ENCODE results near the gene FITM2.
"Not testable (repeated sequence)": the region's sequence is repeated elsewhere in the genome, so short reads cannot be mapped to it uniquely, and the experiment has no call there.

The FITM2 gene

DNA sequence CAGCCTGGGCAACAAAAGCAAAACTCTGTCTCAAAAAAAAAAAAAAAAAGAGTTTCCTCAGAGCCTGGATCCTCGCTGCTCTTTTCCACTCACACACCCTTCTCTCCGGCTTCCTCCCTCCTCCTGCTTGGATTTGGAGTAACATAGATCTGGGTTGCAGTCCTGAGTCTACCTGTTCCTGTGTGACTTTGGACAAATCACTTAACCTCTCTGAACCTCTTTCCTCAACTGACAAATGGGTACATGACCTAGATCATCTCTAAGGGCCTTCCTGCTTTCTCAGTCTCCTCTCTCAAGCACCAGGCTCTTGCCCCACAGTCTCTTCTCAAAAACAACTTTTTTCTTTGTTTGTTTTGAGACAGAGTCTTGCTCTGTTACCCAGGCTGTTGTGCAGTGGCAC lies 20.2 kb upstream of the FITM2 start:
- no peak for DNase-seq (ENCODE audit: low spot score)

DNA sequence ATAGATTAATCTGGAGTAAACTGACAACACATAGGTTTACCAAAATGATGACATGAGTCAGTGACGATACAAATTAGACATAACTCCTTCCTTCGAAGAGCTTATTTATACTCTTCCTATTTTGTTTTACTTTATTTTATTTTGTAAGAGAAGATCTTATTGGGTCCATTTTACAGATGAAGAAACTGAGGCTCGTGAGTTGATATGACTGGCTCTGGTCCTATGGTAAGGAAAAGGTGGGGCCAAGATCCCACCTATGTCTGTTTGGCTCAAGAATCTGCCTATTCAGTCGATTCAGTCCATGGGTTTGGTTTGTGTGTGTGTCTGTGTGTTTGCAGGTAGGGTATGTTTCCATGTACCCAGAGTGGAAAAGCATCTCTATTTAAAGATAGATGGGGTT lies 17.4 kb upstream of the FITM2 start:
- DNase-seq (ENCODE audit: low spot score), result no peak

DNA sequence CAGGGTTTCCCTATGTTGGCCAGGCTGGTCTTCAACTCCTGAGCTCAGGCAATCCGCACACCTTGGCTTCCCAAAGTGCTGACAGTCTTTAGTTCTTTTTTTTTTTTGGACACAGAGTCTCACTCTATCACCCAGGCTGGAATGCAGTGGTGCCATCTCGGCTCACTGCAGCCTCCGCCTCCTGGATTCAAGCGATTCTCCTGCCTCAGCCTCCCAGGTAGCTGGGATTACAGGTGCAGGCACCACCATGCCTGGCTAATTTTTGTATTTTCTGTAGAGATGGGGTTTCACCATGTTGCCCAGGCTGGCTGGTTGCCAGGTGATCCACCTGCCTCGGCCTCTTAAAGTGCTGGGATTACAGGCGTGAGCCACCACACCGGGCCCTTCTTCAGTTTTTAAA lies 16.7 kb upstream of the FITM2 start:
- not testable (repeated sequence) for DNase-seq (ENCODE audit: low spot score)

DNA sequence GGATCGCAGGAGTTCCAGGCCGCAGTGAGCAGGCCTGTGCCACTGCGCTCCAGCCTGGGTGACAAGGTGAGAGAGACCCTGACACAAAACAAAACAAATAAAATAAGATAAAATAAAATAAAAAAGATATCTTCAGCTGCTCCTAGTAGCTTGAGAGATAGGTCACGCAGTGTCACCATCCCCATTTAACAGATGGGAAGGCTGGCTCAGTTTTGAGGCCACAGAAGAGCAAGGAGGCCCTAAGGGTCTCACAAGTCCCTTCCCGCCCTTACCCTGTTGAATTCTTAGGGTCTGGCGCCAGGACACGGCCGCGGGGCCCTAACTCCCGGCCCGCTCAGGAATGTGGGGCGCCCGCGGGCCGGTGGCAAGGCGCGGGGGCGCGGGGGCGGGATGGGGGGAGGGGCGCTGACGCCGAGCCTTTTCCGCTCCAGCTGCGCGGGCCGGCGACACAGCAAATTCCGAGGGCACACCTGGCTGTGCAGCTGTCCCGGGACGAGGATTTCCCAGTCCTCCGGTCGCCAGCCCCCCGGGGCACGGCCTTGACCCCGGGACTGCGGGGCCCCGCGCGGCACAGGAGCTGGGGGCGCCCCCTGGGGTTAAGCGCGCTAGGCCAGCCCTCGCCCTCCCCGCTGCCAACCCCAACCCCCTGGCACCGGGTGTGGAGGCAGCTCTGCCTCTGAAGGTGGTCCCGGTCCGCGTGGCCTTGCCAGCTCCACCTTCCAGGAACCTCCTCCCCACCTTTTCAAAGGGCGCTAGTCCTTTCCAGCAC lies 15.6 kb upstream of the FITM2 start:
- no peak for DNase-seq (ENCODE audit: low spot score)

DNA sequence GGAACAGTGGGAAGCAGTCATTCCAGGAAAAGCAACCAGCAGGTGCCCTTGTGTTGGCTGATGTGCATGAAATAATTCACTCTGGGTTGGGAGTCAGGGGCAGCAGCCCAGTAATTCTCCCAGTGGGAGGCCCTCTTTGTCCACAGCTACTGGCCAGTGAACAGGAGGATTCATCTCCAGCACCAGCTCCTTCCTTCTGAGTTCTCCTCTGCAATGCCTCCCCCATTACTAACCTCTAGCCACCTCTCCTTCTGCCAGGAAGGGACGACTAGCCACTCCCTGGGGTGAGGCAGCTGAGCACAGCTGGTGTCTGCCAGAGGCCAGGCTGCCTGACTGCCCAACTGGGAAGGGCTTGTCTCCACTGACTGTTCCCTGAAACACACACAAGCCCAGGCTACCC lies 13.3 kb upstream of the FITM2 start:
- DNase-seq (ENCODE audit: low spot score), result no peak

GRCh38 chr20:44319839-44320422 lies 8.9 kb upstream of the FITM2 start:
- DNase-seq (ENCODE audit: low spot score), result no peak

GRCh38 chr20:44314870-44315269 lies 3.9 kb upstream of the FITM2 start:
- DNase-seq (ENCODE audit: low spot score), result no peak

- DNase-seq (ENCODE audit: low spot score), result no peak
Measured at GRCh38 chr20:44309763-44310663, 989 bp downstream of the FITM2 start.

GRCh38 chr20:44306927-44307326 lies 4.1 kb downstream of the FITM2 start:
- no peak for DNase-seq (ENCODE audit: low spot score)

DNA sequence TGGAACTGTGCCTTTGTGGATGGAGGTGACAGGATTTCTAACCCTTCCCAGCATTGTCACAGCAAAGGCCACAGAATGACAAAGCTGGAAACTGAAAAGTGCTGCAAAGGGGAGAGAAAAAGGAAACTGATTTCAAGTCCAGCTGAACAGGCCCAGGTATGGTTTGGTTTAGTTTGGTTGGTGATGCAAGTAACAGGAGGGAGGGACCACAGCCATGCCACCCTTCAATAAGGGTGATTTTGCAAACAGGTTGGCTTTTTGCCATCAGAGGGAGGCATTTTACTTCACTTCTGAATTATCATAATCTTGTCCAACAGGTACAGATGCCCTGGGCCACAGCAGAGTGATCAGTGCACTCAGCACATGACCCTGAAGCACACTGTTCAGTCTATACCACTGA lies 6.6 kb downstream of the FITM2 start:
- DNase-seq (ENCODE audit: low spot score), result no peak

DNA sequence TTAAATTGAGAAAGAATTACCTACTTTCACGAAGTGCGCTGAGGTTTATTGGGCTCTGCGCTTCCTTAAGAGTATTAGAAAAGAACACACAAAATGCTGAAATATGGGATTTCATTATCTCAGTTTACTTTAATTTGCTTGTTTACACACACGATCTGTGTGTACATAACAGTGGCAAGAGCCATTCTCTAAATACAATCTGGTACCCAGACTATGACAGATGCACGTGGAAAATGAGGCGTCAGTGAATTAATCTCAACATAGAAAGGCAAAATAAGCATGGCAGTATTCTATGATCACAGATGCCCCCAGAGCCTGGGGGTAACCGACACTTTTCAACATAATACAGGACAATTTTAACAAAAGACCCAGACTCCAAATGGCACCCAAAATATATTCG lies 8.3 kb downstream of the FITM2 start:
- no peak for DNase-seq (ENCODE audit: low spot score)

GRCh38 chr20:44302026-44302669 lies 8.9 kb downstream of the FITM2 start:
- no peak for DNase-seq (ENCODE audit: low spot score)

DNA sequence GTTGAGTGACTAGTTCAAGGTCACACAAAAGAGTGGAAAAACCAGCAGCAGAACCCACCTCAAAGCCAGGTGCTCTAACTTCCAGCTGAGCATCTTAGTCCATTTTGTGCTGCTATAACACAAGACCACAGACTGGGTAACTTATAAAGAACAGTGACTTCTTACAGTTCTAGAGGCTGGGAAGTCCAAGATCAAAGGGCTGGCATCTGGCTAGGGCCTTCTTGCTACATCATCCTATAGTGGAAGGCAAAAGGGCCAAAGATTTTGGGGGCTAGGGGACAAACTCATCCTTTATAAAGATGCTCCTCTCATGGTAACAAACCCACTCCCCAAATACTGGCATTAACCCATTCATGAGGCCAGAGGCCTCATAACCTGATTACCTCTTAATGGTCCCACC lies 9.7 kb downstream of the FITM2 start:
- DNase-seq (ENCODE audit: low spot score), result no peak

GRCh38 chr20:44299011-44299535 lies 11.9 kb downstream of the FITM2 start:
- not testable (repeated sequence) for DNase-seq (ENCODE audit: low spot score)

DNA sequence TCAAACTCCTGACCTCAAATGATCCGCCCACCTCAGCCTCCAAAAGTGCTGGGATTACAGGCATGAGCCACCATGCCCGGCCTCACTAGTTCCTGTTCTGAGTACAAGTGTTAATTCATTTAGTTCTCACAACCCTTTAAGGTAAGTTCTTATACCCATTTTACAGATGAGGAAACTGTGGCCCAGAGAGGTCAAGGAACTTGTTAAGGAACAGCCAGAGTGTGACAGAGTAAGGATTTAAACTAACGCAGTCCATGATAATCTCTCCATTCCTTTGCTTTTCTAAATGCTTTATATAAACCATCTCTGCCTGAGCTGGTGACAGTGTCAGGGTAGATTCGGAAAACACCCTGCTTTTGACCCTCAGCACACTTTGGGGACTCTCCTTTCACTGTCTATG lies 13.3 kb downstream of the FITM2 start:
- DNase-seq (ENCODE audit: low spot score), result no peak

- no peak for DNase-seq (ENCODE audit: low spot score)
Measured at GRCh38 chr20:44296011-44296410, 15.0 kb downstream of the FITM2 start.

- no peak for DNase-seq (ENCODE audit: low spot score)
Measured at GRCh38 chr20:44291754-44292153, 19.2 kb downstream of the FITM2 start.

- DNase-seq (ENCODE audit: low spot score), result no peak
Measured at GRCh38 chr20:44288252-44288651, 22.8 kb downstream of the FITM2 start.

GRCh38 chr20:44287272-44288097 lies 23.5 kb downstream of the FITM2 start:
- DNase-seq (ENCODE audit: low spot score), result no peak

- no peak for DNase-seq (ENCODE audit: low spot score)
Measured at GRCh38 chr20:44284032-44284431, 27.0 kb downstream of the FITM2 start.

DNA sequence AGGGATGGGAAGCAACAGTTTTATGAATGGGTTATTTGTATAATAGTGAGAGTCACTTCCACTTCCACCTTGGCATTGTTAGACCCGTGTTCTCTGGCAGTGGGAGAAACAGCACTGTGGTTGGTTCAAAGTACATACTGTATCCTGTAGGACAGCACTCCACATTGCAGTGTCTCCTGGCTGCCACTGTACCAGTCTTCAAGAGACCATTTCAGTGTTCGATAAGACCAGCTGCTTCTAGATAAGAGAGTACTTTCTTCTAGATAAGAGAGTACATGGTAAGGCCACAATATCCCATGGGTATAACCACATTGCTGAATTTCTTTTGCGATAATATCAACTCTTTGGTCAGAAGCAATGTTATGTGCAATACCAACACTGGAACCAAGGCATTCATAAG lies 28.8 kb downstream of the FITM2 start:
- DNase-seq (ENCODE audit: low spot score), result no peak

Data from Ammon's horn (tissue), 1 donor.